ENCODE measurements around the gene JARID2. TPM values are rescaled to one million over a fixed set of nuclear protein-coding genes. Genes with fewer than 3 reads are reported as not detected.

The JARID2 gene
- total RNA-seq, 4 donors from 2014 or later = 6.6 to 8.1 (median 7.5) TPM

GRCh38 chr6:15303920-15304291 lies 58.0 kb downstream of the JARID2 start:
- H3K4me3 ChIP-seq (replicated peaks in 1 of 3) = no peak overlapping the region
- H3K4me1 ChIP-seq = peaks cover 9 to 28% of the 10 kb centered on the region in 2 donors
- WGBS, 2 donors = 90 to 95% methylated on average over 6 of the region's 6 CpGs
- no peaks in the 10 kb centered on the region for H3K27me3 ChIP-seq
- no peaks in the 10 kb centered on the region for H3K36me3 ChIP-seq
- no peaks in the 10 kb centered on the region for H3K9me3 ChIP-seq
- intact Hi-C loops (cut with DNase I) = no loop called here
- TF ChIP-seq CTCF (IDR thresholded peaks at IDR 0.05) = no peak
- TF ChIP-seq POLR2A (IDR thresholded peaks at IDR 0.05) = no peak
- no peak for DNase-seq
- H3K27ac ChIP-seq = no peak overlapping the region

GRCh38 chr6:15304337-15305042 lies 58.6 kb downstream of the JARID2 start:
- H3K36me3 ChIP-seq = no peaks in the 10 kb centered on the region
- H3K9me3 ChIP-seq = no peaks in the 10 kb centered on the region
- H3K4me3 ChIP-seq (replicated peaks in 1 of 3) = no peak overlapping the region
- WGBS, 2 donors = 89 to 97% methylated on average over 4 of the region's 4 CpGs
- intact Hi-C loops (cut with DNase I) = no loop called here
- no peaks in the 10 kb centered on the region for H3K27me3 ChIP-seq
- H3K4me1 ChIP-seq = peaks cover 9 to 28% of the 10 kb centered on the region in 2 donors
- no peak for TF ChIP-seq POLR2A (IDR thresholded peaks at IDR 0.05)
- TF ChIP-seq CTCF (IDR thresholded peaks at IDR 0.05) = no peak
- no peak for DNase-seq
- no peak overlapping the region for H3K27ac ChIP-seq

- Histone ChIP-seq H3K27ac (no peak overlapping the region), H3K4me1 (peaks cover 9 to 36% of the 10 kb centered on the region in 2 donors), H3K27me3 (no peaks in the 10 kb centered on the region), H3K36me3 (no peaks in the 10 kb centered on the region), H3K9me3 (no peaks in the 10 kb centered on the region), H3K4me3 (replicated peaks in 1 of 3) (no peak overlapping the region)
- DNase-seq = no peak
- intact Hi-C loops (cut with DNase I) = no loop called here
- TF ChIP-seq CTCF (IDR thresholded peaks at IDR 0.05) (no peak), POLR2A (IDR thresholded peaks at IDR 0.05) (no peak)
Observed at GRCh38 chr6:15305496-15305895, 59.6 kb downstream of the JARID2 start.

GRCh38 chr6:15305909-15306308 lies 60.0 kb downstream of the JARID2 start:
- Histone ChIP-seq H3K9me3 (no peaks in the 10 kb centered on the region), H3K4me3 (replicated peaks in 1 of 3) (no peak overlapping the region), H3K4me1 (peaks cover 9 to 36% of the 10 kb centered on the region in 2 donors), H3K36me3 (no peaks in the 10 kb centered on the region), H3K27me3 (no peaks in the 10 kb centered on the region), H3K27ac (no peak overlapping the region)
- 29 to 36% methylated on average over 7 of the region's 7 CpGs for WGBS, 2 donors
- peak in 1 of 2 donors; percentile 18 for DNase-seq
- TF ChIP-seq POLR2A (IDR thresholded peaks at IDR 0.05) (no peak), CTCF (IDR thresholded peaks at IDR 0.05) (no peak)
- intact Hi-C loops (cut with DNase I) = no loop called here

GRCh38 chr6:15308435-15309213 lies 62.8 kb downstream of the JARID2 start:
- Histone ChIP-seq H3K9me3 (no peaks in the 10 kb centered on the region), H3K27ac (no peak overlapping the region), H3K4me1 (peaks cover 8 to 43% of the 10 kb centered on the region in 2 donors), H3K27me3 (no peaks in the 10 kb centered on the region), H3K4me3 (replicated peaks in 1 of 3) (no peak overlapping the region), H3K36me3 (no peaks in the 10 kb centered on the region)
- intact Hi-C loops (cut with DNase I) = no loop called here
- 57 to 74% methylated on average over 5 of the region's 5 CpGs for WGBS, 2 donors
- DNase-seq = no peak
- TF ChIP-seq CTCF (IDR thresholded peaks at IDR 0.05) (no peak), POLR2A (IDR thresholded peaks at IDR 0.05) (no peak)

Data from thyroid gland (tissue), 4 donors.